HG03064 (cell line): ENCODE data around the gene WNT3A.

ENCODE experiments used
- ATAC-seq: cut with Tn5 transposase; IDR thresholded peaks from one replicate; pipeline ENCODE4 v1.9.1; 2021; ENCODE audit warnings: low read depth; ENCODE audit not compliant: unreplicated experiment

The WNT3A gene

DNA sequence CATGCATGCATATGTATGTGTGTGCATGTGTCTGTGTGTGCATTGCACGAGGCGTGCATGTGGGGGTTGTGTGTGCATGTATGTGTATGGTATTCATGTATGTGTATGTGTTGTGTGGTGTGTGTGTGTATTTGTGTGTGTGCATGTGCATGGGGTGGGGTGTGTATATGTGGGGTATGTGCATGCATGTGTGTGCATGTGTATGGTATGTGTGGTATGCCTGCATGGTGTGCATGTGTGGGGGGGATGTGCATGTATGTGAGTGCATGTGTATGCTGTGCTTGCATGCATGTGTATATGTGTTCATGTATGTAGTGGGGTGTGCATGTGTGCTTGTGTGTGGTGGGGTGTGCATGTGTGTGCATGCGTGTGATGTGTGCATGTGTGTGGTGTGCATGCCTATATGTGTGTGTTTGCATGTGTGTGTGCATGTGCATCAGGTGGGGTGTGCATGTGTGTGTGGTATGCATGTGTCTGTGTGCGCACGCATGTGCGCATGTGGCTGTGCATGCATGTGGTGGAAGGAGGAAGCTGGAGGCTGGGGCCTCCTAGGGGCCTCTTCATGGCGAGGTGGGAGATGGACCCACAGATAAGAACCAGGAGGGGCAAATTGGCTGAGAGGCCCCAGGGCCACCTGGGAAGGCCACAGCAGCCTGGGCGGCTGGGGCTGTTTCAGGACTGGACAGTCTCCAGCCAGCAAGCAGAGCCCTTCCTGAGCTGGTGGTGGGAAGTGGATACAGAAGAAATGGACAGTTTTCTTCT is 39.8 kb downstream of the WNT3A start:
- ATAC-seq: no peak

DNA sequence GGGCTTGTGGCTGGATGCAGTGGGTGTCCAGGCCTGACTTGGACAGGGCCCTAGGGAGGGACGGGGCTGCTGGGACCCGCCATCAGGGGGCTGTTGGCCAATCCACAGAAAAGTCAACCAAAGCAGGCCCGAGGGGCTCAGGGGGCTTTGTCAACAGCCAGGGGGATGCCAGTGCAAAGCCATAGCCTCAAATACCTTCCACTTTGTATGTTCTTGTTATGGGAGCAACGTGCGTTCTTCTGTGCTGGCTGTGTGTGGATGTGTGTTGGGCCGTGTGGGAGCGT is 40.3 kb downstream of the WNT3A start:
- ATAC-seq: no peak

DNA sequence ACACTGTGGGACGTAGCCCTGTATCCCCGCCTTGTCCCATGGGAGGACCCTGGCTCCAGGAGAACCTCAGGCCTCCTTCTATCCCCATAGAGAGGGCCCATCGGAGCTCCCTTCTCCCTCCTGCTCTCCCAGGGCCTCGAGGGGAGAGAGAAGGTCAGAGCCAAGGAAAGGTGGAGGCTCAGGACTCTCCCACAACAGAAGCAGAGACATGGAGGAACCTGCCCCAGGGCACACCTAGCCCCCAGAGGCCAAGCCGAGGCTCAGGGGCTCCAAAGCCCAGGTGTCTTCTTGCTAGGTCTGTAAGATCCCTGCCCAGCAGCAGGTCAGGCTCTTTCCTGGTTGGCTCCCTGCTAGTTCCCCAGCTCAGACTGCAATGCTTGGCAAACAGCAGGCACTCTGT is 41.3 kb downstream of the WNT3A start:
- no peak for ATAC-seq

DNA sequence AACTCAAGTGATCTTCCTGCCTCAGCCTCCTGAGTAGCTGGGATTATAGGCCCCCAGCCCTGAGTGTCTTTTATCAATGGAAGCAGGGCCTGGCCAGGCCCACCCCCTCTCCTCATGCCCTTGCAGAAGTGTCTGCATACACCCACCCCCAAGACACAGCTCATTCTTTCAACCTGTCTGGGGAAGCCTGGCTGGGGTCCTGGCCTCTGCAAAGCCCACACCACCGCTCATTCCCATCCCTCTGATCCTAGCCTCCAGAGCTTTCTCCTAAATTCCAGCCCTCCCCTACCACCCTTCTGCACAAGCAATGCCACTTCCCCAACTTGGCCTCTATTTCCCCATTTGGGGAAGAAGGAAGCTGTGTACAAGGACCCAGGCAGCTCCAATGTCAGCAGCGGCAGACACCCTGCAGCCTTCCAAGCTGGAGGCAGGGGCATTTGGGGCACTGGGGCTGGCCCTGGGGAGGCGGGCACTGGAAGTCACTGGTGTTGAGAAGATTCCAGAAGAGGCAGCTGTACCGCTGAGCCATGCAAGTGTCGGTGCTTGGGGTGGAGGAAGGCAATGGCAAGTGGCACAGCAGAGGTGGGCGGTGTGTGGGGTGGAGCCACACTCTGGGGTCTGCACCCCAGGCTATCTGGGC is 42.0 kb downstream of the WNT3A start:
- no peak for ATAC-seq

GRCh38 chr1:228050571-228051231 is 43.9 kb downstream of the WNT3A start:
- no peak for ATAC-seq

DNA sequence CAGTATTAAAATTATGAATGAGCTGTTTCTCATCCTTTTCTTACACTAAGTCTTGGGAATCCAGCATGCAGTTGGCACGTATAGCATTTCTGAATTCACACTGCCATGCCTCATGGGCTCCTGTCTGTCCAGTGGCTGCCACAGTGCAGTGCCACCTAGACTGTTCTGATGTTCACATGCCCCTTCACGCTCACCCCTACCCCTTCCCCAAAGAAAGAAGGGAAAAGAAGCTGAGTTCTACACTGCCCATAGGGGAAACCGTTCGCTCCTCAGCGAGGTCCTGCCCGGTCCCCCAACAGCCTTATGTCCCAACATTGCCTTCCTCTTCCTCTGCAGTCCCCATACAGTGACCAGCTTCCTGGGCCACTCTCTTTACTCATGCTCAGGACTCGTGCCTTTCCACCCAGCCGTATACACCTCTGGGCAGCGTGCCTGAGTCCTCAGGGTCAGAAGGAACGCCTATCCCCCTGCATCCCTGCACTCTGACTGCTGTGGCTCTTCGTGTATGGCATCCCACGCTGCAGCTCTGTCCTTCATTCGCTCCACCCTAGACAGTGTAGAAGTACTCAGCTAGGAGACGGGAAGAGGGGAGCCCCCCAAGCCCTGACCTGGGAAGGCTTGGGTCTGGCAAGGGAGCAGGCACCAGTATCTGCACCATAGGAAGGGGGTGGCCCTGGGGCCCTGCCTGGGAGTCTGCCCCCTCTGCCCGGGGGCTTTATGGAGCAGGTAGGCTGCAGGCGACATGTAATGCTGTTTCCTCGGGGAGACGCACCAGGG is 51.6 kb downstream of the WNT3A start:
- no peak for ATAC-seq

DNA sequence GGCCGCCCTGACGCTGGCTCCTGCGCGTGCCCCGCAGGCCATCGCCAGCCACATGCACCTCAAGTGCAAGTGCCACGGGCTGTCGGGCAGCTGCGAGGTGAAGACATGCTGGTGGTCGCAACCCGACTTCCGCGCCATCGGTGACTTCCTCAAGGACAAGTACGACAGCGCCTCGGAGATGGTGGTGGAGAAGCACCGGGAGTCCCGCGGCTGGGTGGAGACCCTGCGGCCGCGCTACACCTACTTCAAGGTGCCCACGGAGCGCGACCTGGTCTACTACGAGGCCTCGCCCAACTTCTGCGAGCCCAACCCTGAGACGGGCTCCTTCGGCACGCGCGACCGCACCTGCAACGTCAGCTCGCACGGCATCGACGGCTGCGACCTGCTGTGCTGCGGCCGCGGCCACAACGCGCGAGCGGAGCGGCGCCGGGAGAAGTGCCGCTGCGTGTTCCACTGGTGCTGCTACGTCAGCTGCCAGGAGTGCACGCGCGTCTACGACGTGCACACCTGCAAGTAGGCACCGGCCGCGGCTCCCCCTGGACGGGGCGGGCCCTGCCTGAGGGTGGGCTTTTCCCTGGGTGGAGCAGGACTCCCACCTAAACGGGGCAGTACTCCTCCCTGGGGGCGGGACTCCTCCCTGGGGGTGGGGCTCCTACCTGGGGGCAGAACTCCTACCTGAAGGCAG is 52.3 kb downstream of the WNT3A start:
- no peak for ATAC-seq

DNA sequence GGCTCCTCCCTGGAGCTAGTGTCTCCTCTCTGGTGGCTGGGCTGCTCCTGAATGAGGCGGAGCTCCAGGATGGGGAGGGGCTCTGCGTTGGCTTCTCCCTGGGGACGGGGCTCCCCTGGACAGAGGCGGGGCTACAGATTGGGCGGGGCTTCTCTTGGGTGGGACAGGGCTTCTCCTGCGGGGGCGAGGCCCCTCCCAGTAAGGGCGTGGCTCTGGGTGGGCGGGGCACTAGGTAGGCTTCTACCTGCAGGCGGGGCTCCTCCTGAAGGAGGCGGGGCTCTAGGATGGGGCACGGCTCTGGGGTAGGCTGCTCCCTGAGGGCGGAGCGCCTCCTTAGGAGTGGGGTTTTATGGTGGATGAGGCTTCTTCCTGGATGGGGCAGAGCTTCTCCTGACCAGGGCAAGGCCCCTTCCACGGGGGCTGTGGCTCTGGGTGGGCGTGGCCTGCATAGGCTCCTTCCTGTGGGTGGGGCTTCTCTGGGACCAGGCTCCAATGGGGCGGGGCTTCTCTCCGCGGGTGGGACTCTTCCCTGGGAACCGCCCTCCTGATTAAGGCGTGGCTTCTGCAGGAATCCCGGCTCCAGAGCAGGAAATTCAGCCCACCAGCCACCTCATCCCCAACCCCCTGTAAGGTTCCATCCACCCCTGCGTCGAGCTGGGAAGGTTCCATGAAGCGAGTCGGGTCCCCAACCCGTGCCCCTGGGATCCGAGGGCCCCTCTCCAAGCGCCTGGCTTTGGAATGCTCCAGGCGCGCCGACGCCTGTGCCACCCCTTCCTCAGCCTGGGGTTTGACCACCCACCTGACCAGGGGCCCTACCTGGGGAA is 53.0 kb downstream of the WNT3A start:
- ATAC-seq: no peak

GRCh38 chr1:228060458-228061190 is 53.8 kb downstream of the WNT3A start:
- ATAC-seq: no peak

DNA sequence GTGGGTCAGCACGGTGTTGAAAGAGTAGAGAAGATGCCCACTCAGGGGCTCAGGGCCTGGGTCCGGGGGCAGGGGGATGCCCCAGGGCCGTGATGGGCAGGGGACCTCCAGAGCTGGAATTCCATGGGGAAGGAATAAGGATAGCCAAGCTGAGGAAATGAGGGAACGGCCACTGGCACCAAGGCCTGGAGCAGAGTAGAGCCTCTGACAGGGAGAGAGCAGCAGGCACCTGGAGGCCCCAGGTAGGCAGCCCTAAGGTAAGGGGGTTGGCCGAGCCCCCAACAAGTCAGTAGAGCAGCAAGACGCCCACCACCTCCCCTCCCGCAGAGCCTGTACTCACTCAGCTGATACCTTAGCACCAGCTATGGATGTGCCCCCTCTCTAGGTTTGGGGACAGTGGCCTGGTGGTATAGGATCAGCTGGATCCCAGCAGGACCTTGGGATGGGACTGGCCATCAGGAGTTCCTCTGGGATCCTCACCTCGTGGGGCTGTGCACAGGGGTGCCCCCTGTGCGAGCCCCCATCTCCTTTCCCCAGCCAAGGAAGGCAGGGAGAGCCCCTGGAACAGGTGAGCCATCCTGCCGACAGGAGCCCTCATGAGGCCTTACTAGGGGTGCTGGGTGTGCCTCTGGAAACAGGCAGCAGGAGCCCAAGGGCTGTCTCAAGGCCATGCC is 54.8 kb downstream of the WNT3A start:
- ATAC-seq: no peak

- ATAC-seq: no peak
These were observed 55.4 kb downstream of the WNT3A start for GRCh38 chr1:228062085-228062791.

DNA sequence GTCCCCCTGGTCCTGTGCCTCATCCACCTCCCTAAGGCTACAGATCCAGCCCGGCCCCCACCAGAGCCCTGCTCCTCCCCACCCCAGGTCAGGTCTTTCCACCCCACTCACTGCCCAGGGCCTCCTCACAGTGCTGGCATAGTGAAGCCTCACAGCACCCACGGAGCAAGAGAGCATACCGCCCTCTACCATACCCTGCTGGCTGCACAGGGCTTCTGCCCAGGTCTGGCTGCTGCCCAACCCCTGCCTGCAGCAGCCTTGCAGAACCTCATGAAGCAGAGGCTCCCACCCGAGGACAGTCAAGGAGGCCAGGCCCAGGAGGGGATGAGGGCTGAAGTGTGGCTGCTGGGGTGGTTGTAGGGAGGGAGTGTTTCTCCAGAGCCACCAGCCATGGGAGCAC is 56.0 kb downstream of the WNT3A start:
- no peak for ATAC-seq

DNA sequence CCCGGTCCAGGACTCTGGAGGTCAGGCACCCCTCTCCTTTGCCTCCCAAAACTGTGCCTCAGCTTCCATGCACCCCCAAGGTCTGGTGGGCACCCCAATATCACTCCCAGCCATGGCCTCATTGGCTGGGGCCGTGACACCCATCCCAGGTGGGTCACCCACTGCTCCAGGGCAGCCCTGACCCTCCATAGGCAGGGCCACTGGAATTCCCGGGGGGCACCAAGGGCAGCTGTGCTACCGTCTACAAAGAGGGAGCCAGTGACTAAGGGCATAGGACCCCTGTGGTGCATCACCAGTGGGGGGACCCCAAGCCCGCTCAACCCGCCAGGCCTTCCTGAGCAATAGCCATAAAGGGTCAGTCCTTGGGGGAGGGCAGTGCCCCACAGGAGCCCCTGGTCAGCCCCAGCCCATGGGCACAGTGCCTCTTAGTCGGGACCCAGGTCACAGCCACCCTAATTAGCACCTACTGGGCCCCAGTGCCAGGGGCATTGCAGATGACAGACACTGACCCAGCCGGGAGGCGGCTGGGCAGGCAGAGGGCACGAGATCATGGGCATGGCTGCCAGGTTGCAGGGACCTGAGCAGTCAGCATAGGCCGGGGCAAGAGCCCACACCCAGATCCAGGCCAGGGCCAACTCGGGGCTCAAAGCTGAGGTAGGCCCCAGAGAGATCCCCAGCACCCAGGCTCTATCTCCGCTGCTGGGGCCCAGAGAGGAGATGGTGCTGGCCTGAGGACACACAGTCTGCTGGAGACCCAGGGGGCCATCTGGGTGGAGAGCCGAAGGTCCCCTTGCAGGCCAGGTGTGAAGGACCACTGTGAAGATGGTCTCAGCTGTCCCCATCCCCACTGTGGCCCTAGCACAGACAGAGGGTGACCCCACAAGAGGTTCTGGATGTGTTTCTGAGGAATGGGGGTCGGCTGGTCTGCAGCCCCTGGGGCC is 56.7 kb downstream of the WNT3A start:
- no peak for ATAC-seq

GRCh38 chr1:228064296-228064695 is 57.5 kb downstream of the WNT3A start:
- no peak for ATAC-seq

- ATAC-seq: no peak
These were observed 58.1 kb downstream of the WNT3A start for GRCh38 chr1:228064741-228065542.
